ENCODE measurements around the gene MVK.

DNA sequence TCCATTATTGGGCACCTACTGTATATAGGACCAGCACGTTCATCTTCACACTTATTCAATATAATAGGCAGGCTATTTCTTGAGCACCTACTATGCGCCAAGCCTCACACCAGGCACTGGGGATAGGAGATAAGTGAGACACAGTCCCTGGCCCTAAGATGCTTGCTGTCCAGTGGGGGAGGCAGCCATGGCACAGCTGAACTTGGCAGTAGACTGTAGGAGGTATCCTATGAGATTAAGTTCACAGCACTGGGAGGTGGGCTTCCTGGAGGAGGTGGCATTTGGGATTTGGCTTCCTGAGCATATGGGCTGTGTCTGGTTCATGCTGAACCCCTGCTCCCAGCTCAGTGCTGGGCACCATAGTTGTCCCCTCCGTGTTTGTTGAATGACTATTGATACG lies 65.1 kb downstream of the MVK start:
- TF ChIP-seq, protein P1, sequence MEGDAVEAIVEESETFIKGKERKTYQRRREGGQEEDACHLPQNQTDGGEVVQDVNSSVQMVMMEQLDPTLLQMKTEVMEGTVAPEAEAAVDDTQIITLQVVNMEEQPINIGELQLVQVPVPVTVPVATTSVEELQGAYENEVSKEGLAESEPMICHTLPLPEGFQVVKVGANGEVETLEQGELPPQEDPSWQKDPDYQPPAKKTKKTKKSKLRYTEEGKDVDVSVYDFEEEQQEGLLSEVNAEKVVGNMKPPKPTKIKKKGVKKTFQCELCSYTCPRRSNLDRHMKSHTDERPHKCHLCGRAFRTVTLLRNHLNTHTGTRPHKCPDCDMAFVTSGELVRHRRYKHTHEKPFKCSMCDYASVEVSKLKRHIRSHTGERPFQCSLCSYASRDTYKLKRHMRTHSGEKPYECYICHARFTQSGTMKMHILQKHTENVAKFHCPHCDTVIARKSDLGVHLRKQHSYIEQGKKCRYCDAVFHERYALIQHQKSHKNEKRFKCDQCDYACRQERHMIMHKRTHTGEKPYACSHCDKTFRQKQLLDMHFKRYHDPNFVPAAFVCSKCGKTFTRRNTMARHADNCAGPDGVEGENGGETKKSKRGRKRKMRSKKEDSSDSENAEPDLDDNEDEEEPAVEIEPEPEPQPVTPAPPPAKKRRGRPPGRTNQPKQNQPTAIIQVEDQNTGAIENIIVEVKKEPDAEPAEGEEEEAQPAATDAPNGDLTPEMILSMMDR (IDR thresholded peaks at IDR 0.05; ENCODE audit: poor library complexity), result no peak
- TF ChIP-seq EZH2 (IDR thresholded peaks at IDR 0.05; ENCODE audit: borderline replicate concordance), result no peak
